Astrocyte (in vitro differentiated cells and primary cell): Measurements from ENCODE around the gene PACC1. TPM values are rescaled to one million over a fixed set of nuclear protein-coding genes. Genes with fewer than 3 reads are reported as not detected.
A peak's percentile ranks its signal among the peaks of the same experiment; 100 is the strongest.

Experiments
- DNase-seq: peaks from one replicate; pipeline ENCODE4 v3.0.0-alpha.2; 2010; ENCODE audit warnings: low read depth
- FAIRE-seq: peaks from 2 replicates; lab custom pipeline; 2011; peaks lifted over from hg19 to GRCh38; lab: Jason Lieb, UNC
- H2AFZ ChIP-seq: 2 replicates; pipeline ENCODE4 v1.6.0; 2012; ENCODE audit warnings: low read depth, low read length, inconsistent platforms
- H3K27ac ChIP-seq: 2 replicates; pipeline ENCODE4 v1.5.1; 2011; ENCODE audit warnings: low read depth, low read length, inconsistent platforms
- H3K27me3 ChIP-seq: 2 replicates; pipeline ENCODE4 v1.6.0; 2011; ENCODE audit warnings: low read length, inconsistent platforms; ENCODE audit not compliant: insufficient read depth
- H3K36me3 ChIP-seq: 2 replicates; pipeline ENCODE4 v1.5.1; 2011; ENCODE audit warnings: low read length, inconsistent platforms; ENCODE audit not compliant: insufficient read depth
- H3K4me1 ChIP-seq: 2 replicates; pipeline ENCODE4 v1.5.1; 2011; ENCODE audit warnings: low read length, inconsistent platforms; ENCODE audit not compliant: insufficient read depth
- H3K4me2 ChIP-seq: 2 replicates; pipeline ENCODE4 v1.6.0; 2012; ENCODE audit warnings: low read length, inconsistent platforms
- H3K4me3 ChIP-seq: 2 replicates; pipeline ENCODE4 v1.5.1; 2011; ENCODE audit warnings: low read depth, mild to moderate bottlenecking, low read length, inconsistent platforms; ENCODE audit not compliant: insufficient read depth
- H3K79me2 ChIP-seq: 2 replicates; pipeline ENCODE4 v1.6.0; 2012; ENCODE audit warnings: mild to moderate bottlenecking, low read length, inconsistent platforms; ENCODE audit not compliant: insufficient read depth
- H3K9ac ChIP-seq: 2 replicates; pipeline ENCODE4 v1.6.0; 2012; ENCODE audit warnings: mild to moderate bottlenecking, low read length, inconsistent platforms
- H3K9me3 ChIP-seq: 2 replicates; pipeline ENCODE4 v1.5.1; 2012; ENCODE audit warnings: low read depth, mild to moderate bottlenecking, low read length, inconsistent platforms; ENCODE audit not compliant: insufficient read depth
- H4K20me1 ChIP-seq: 2 replicates; pipeline ENCODE4 v1.6.0; 2012; ENCODE audit warnings: low read length, inconsistent platforms; ENCODE audit not compliant: insufficient read depth
- H3K27ac Mint-ChIP-seq: one replicate; pipeline ENCODE4 v1.8.0; 2021; ENCODE audit warnings: mild to moderate bottlenecking, mixed read lengths; ENCODE audit not compliant: unreplicated experiment
- H3K27me3 Mint-ChIP-seq: one replicate; pipeline ENCODE4 v1.8.0; 2021; ENCODE audit warnings: low read depth, mixed read lengths; ENCODE audit not compliant: unreplicated experiment
- H3K36me3 Mint-ChIP-seq: one replicate; pipeline ENCODE4 v1.8.0; 2021; ENCODE audit warnings: low read depth, mixed read lengths; ENCODE audit not compliant: unreplicated experiment
- H3K4me1 Mint-ChIP-seq: one replicate; pipeline ENCODE4 v1.8.0; 2021; ENCODE audit warnings: low read depth, mixed read lengths; ENCODE audit not compliant: unreplicated experiment
- H3K4me3 Mint-ChIP-seq: one replicate; pipeline ENCODE4 v1.8.0; 2021; ENCODE audit warnings: mild to moderate bottlenecking, moderate library complexity, mixed read lengths; ENCODE audit not compliant: unreplicated experiment
- H3K9me3 Mint-ChIP-seq: one replicate; pipeline ENCODE4 v1.8.0; 2021; ENCODE audit warnings: mild to moderate bottlenecking, mixed read lengths; ENCODE audit not compliant: unreplicated experiment
- CTCF ChIP-seq: IDR thresholded peaks from 2 replicates; pipeline ENCODE4 v1.5.1; 2011; ENCODE audit warnings: low read depth, mild to moderate bottlenecking, inconsistent platforms, low read length, moderate library complexity; ENCODE audit not compliant: insufficient read depth
- EZH2 ChIP-seq: IDR thresholded peaks from 2 replicates; pipeline ENCODE4 v1.6.1; 2012; ENCODE audit warnings: mild to moderate bottlenecking, low read length, inconsistent platforms; ENCODE audit not compliant: insufficient read depth
- total RNA-seq: library from RNA; stranded (reverse); gene quantifications from 2 replicates; pipeline ENCODE4 v1.2.1, GENCODE V29; 2021

The PACC1 gene
- total RNA-seq, 1 donor from 2014 or later = 18.8 TPM

GRCh38 chr1:212432272-212432660 lies 17.6 kb upstream of the PACC1 start:
- peaks cover 13% of the 10 kb centered on the region for H3K4me1 Mint-ChIP-seq
- FAIRE-seq = no peak
- peak overlapping the region; percentile 85 for H3K9ac ChIP-seq

DNA sequence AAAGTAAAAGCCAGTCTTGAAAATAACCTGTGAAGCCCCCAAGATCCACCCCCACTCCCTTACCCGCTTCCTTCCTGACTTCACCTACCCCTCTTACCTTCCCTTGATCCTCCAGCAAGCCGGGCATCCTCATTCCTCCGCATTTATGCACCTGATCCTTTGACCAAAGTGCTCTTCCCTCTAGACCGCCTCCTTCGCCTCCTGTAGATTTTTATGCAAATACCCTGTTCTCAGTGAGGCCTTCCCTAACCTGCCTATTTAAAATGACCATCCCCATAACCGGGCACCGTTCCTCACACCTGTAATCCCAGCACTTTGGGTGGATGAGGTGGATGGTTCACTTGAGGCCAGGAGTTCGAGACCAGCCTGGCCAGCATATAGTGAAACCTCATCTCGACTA lies 17.0 kb upstream of the PACC1 start:
- Histone ChIP-seq H3K9ac (no peak overlapping the region), H3K27me3 (no peaks in the 10 kb centered on the region), H3K4me3 (no peak overlapping the region), H3K27ac (no peak overlapping the region), H4K20me1 (peaks cover 17% of the 10 kb centered on the region), H3K36me3 (no peaks in the 10 kb centered on the region), H2AFZ (no peak overlapping the region), H3K79me2 (peaks cover 5% of the 10 kb centered on the region), H3K9me3 (no peaks in the 10 kb centered on the region), H3K4me1 (peaks cover 10% of the 10 kb centered on the region), H3K4me2 (no peak overlapping the region)
- no peak for FAIRE-seq
- no peak overlapping the region for H3K4me3 Mint-ChIP-seq
- H3K27me3 Mint-ChIP-seq = peaks cover 4% of the 10 kb centered on the region
- no peak overlapping the region for H3K27ac Mint-ChIP-seq
- H3K9me3 Mint-ChIP-seq = no peaks in the 10 kb centered on the region
- H3K36me3 Mint-ChIP-seq = peaks cover 3% of the 10 kb centered on the region
- no peak for DNase-seq
- peaks cover 13% of the 10 kb centered on the region for H3K4me1 Mint-ChIP-seq
- TF ChIP-seq EZH2 (no peak), CTCF (no peak)

More at GRCh38 chr1:212432272-212432660, 17.6 kb upstream of the PACC1 start:
- Histone ChIP-seq H4K20me1 (peaks cover 20% of the 10 kb centered on the region), H2AFZ (peak overlapping the region; percentile 75), H3K27ac (no peak overlapping the region), H3K27me3 (no peaks in the 10 kb centered on the region), H3K36me3 (no peaks in the 10 kb centered on the region), H3K4me3 (peak overlapping the region; percentile 69), H3K79me2 (peaks cover 8% of the 10 kb centered on the region), H3K4me1 (peaks cover 10% of the 10 kb centered on the region), H3K4me2 (peak overlapping the region; percentile 97), H3K9me3 (no peaks in the 10 kb centered on the region)
- Mint-ChIP-seq H3K36me3 (peaks cover 3% of the 10 kb centered on the region), H3K4me3 (peak overlapping the region; percentile 75), H3K27ac (no peak overlapping the region), H3K27me3 (peaks cover 4% of the 10 kb centered on the region), H3K9me3 (no peaks in the 10 kb centered on the region)
- TF ChIP-seq EZH2 (no peak), CTCF (no peak)
- DNase-seq = peak; percentile 7

DNA sequence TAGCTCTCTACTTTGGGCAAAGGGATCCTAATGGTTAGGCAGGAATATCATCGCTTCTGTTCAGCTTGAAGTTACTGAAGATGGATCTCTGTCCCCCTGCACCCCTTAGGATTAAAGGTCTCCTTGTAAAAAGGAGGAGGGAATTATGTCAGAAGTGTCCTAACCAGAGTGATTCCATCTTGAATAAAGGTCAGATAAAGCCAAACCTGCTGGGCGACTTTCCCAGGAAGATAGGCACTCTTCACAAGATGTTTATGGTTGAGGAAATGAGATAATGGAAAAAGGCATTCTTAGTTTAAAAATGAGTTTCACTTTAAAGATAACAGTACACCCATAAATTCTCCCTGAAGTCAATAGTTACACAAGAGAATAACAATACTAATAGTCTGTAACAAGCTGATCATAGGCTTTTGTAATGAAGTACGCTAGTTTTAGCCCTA lies 16.3 kb upstream of the PACC1 start:
- Mint-ChIP-seq H3K9me3 (no peaks in the 10 kb centered on the region), H3K27me3 (peaks cover 4% of the 10 kb centered on the region), H3K36me3 (peaks cover 3% of the 10 kb centered on the region), H3K4me3 (no peak overlapping the region), H3K4me1 (peaks cover 13% of the 10 kb centered on the region), H3K27ac (peak overlapping the region; percentile 50)
- FAIRE-seq = no peak
- no peak overlapping the region for H3K9ac ChIP-seq
- H3K79me2 ChIP-seq = peaks cover 5% of the 10 kb centered on the region
- no peak overlapping the region for H2AFZ ChIP-seq
- H3K4me1 ChIP-seq = peaks cover 10% of the 10 kb centered on the region
- no peak overlapping the region for H3K4me3 ChIP-seq
- no peak overlapping the region for H3K27ac ChIP-seq
- no peak overlapping the region for H3K4me2 ChIP-seq
- H3K36me3 ChIP-seq = no peaks in the 10 kb centered on the region
- no peaks in the 10 kb centered on the region for H3K9me3 ChIP-seq
- TF ChIP-seq EZH2 = no peak
- TF ChIP-seq CTCF = no peak
- H3K27me3 ChIP-seq = no peaks in the 10 kb centered on the region
- H4K20me1 ChIP-seq = peaks cover 17% of the 10 kb centered on the region
- no peak for DNase-seq
